Activated T-cell treated with anti-CD3 and anti-CD28 coated beads, Interleukin-2, amount 50 U/mL, for 24 hours (primary cell): ENCODE results near the gene OGDHL.

Experiments used
- DNase-seq: peaks from one replicate; pipeline ENCODE4 v3.0.0-alpha.2; 2020
- H3K27ac Mint-ChIP-seq: 2 replicates; pipeline ENCODE4 v1.8.0; 2020; ENCODE audit warnings: mild to moderate bottlenecking, mixed read lengths
- H3K27me3 Mint-ChIP-seq: 2 replicates; pipeline ENCODE4 v1.8.0; 2020; ENCODE audit warnings: mixed read lengths
- H3K36me3 Mint-ChIP-seq: 2 replicates; pipeline ENCODE4 v1.8.0; 2020; ENCODE audit warnings: low read depth, mixed read lengths
- H3K4me1 Mint-ChIP-seq: 2 replicates; pipeline ENCODE4 v1.8.0; 2020; ENCODE audit warnings: low read depth, mixed read lengths
- H3K4me3 Mint-ChIP-seq: 2 replicates; pipeline ENCODE4 v1.8.0; 2020; ENCODE audit warnings: mild to moderate bottlenecking, moderate library complexity, mixed read lengths
- H3K9me3 Mint-ChIP-seq: 2 replicates; pipeline ENCODE4 v1.8.0; 2020; ENCODE audit warnings: mixed read lengths

The OGDHL gene

DNA sequence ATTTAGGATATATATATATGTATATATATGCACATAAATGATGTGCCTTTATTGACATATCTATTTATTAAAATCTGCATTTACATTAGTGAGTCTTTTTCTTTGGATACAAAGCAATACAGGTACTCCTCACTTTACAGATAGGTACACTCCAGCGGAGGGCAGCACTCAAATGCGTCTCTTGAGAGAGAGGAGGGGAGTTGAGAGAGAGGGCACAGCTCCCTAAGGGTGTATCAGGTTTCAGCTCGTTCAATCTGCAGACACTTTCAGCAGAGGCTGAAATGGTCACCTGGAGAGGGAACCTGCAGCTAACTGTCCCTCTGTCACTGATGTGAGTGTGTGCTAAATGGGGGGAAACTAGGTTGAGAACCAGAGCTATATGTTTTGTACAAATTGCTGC is 61.1 kb downstream of the OGDHL start:
- Mint-ChIP-seq H3K36me3 (no peaks in the 10 kb centered on the region), H3K4me3 (no peak overlapping the region), H3K27me3 (peaks cover 26% of the 10 kb centered on the region), H3K27ac (no peak overlapping the region), H3K4me1 (no peaks in the 10 kb centered on the region), H3K9me3 (no peaks in the 10 kb centered on the region)
- no peak for DNase-seq

DNA sequence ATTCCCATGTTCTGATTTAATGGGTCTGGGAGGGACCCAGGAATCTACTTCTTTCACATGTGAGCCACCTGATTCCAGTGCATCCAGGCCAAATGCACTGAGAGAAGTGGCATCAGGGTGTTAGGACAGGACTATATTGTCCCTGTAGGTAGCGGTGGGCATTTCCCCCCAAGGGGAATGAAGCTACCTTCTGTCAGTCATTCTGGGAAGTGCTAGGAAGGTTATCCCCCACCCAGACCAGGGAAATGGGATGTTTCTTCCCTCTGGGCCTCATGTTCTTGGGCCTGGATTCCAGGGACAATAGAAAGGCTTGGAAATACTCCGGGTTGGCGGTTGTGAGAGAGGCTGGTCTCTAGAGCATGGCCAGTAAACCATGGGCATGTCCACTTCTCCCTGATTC is 61.9 kb downstream of the OGDHL start:
- Mint-ChIP-seq H3K9me3 (no peaks in the 10 kb centered on the region), H3K27me3 (peaks cover 26% of the 10 kb centered on the region), H3K4me1 (no peaks in the 10 kb centered on the region), H3K36me3 (no peaks in the 10 kb centered on the region), H3K27ac (no peak overlapping the region), H3K4me3 (no peak overlapping the region)
- no peak for DNase-seq

DNA sequence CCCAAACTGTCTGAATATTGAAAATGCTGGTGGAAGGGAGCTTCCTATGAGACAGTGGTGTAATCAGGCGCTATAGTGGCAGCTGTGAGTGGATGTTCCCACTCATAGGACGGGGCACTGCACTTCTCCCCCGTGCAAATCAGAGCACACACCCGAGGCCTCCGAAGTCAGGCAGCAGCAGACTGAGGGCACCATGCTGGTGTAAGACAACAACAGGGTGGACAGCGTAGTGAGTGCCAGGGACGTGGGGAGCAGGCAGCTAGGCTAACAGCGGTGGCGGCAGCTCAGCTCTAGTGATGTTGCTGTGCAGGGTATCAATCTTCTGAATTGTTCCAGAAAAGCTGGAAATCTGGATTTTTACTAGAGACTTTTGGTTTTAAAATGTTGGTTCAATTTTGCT is 63.4 kb downstream of the OGDHL start:
- H3K4me3 Mint-ChIP-seq: no peak overlapping the region
- peaks cover 29% of the 10 kb centered on the region for H3K27me3 Mint-ChIP-seq
- H3K9me3 Mint-ChIP-seq: no peaks in the 10 kb centered on the region
- no peak overlapping the region for H3K27ac Mint-ChIP-seq
- no peaks in the 10 kb centered on the region for H3K36me3 Mint-ChIP-seq
- H3K4me1 Mint-ChIP-seq: no peaks in the 10 kb centered on the region
- DNase-seq: no peak

DNA sequence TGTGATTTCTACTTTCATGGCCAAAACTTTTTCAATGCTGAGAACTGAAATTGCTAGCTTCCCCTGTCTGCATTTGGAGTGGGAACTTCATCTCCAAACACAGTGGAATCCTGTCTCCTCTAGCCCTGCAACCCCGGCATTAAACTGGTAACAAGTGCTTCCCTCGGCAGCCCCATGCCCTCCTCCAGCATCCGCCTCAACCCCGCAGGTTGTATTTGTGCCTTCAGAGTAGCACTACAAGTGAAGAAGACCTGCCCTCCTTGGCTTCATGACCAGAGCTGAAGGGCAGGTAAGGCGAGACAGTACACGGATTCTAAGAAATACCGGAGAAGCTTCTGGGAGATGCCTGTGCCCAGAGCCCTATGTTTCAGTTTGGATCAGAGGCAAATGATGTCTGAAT is 65.8 kb downstream of the OGDHL start:
- no peak overlapping the region for H3K27ac Mint-ChIP-seq
- H3K27me3 Mint-ChIP-seq: peaks cover 47% of the 10 kb centered on the region
- no peaks in the 10 kb centered on the region for H3K9me3 Mint-ChIP-seq
- H3K4me1 Mint-ChIP-seq: no peaks in the 10 kb centered on the region
- no peak overlapping the region for H3K4me3 Mint-ChIP-seq
- no peaks in the 10 kb centered on the region for H3K36me3 Mint-ChIP-seq
- DNase-seq: no peak

DNA sequence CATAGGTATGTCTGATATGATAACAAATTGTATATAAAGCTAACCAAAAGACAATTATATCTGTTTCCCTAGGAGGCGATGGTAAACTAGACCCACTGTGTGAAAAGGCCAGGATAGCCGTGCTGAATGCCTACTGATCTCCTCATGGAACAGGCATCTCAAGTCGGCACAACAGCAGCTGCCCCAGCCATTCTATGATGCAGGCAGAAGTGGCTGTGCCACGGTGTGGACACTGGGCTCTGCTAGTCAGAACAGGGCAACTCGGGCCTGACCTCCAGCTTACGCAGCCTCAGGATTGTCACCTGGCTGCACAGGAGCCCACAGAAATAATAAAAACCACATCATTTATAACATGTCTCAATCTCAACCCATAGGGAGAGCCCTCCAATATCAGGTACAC is 67.7 kb downstream of the OGDHL start:
- Mint-ChIP-seq H3K27me3 (peaks cover 56% of the 10 kb centered on the region), H3K27ac (no peak overlapping the region), H3K4me3 (no peak overlapping the region), H3K9me3 (no peaks in the 10 kb centered on the region), H3K4me1 (no peaks in the 10 kb centered on the region), H3K36me3 (no peaks in the 10 kb centered on the region)
- no peak for DNase-seq

DNA sequence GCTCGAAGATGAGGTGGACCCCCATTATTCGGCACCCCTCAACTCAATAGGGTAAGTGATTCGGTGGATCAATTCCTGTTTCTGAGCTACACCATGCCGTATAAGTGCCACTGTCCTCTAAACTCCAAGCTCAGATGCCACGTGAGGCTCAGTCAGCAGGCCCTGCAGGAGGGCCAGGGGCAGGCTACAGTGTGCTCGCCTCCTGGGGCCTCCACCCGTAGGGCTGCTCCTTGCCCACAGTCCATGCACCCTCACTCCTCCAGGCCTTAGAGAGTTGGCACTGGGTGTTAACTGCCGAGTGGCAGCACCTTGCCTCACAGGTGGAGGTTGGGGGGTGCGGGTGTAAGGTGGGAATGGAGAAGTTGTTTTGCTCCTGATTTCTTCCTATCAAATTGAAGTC is 70.5 kb downstream of the OGDHL start:
- Mint-ChIP-seq H3K27ac (no peak overlapping the region), H3K4me1 (no peaks in the 10 kb centered on the region), H3K9me3 (peaks cover 6% of the 10 kb centered on the region), H3K4me3 (no peak overlapping the region), H3K27me3 (peaks cover 71% of the 10 kb centered on the region), H3K36me3 (no peaks in the 10 kb centered on the region)
- DNase-seq: no peak

DNA sequence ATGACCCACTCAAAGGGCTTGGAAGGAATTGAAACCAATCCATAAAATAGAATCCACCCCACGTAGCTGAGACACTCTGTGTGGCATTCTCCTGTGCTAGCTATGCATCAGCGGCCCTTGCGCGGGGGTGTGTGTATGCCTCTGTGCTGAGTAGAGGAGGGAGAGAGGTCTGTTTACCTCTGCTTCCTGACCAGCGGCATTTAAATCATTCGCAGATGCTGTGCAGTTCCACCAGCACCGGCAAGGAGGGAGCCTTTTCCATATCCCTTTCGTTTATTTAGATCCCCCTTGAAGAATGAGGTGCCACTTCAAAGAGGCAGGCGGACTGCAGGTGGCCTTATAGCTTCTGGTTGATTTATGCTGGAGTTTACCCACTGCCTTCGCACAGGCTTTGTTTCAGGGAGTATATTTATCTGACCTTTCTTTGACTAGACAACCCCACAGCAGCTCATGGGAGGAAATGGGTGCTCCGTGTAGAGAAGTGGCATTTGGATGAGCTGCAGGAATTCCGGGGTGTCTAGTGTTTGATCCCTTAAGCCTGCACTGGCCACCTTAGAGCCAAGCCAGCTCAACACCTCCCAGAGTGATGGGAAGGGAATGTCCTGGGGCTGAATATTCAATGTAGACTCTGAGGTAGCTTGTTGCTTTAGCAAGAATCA is 71.3 kb downstream of the OGDHL start:
- Mint-ChIP-seq H3K27ac (no peak overlapping the region), H3K36me3 (no peaks in the 10 kb centered on the region), H3K4me1 (no peaks in the 10 kb centered on the region), H3K9me3 (peaks cover 6% of the 10 kb centered on the region), H3K27me3 (peaks cover 67% of the 10 kb centered on the region), H3K4me3 (no peak overlapping the region)
- DNase-seq: no peak

DNA sequence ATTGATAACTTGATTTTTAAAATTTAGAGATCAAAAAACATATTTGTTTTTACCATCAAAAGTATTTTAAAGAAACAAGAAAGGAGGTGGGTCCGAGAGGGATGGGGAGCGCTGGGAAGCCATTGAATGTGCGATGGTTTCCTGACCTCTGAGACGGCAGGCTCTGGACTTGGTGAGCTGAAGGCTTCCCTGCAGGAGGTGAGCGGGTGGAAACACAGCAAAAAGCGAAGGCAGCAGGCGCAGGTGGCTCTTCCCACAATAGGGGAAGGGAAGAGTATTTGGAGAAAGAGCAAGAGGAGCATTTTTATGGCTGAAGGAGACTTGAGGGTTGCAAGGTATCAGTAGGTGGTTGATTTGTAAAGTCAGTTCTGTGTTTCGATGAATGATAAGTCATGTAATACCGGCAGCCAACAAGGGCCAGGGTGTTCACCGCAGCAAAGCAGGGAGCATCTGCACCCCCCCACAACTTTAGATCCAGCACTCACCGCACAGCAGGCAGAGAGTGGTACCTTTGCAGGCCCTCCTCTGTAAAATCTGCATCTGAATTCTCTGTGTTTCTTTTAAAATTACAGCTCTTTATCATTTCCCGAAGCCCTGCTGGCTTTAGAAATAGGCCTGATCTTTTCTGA is 72.1 kb downstream of the OGDHL start:
- Mint-ChIP-seq H3K27ac (no peak overlapping the region), H3K36me3 (no peaks in the 10 kb centered on the region), H3K9me3 (peaks cover 6% of the 10 kb centered on the region), H3K4me1 (no peaks in the 10 kb centered on the region), H3K4me3 (no peak overlapping the region), H3K27me3 (peaks cover 71% of the 10 kb centered on the region)
- DNase-seq: no peak

DNA sequence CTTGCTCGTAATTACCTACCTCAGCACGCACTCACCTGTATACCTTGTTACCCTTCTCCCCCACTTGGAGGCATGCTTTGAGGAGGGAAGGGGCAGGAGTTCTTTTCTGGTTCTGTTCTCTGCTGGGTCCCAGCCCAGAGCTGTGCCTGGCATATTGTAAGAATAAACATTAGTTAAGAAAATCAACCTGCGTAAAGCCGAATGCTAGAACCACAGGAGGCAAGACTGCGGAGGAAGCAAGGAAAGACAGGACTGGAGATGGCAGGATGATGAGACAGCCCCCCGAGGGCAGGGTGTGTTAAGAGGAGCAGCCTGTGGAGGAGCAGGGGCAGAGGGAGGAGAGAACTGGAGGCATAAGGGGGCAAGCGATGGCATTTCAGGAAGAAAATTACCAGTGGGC is 73.2 kb downstream of the OGDHL start:
- no peak for DNase-seq
- Mint-ChIP-seq H3K27me3 (peaks cover 75% of the 10 kb centered on the region), H3K4me3 (no peak overlapping the region), H3K9me3 (peaks cover 6% of the 10 kb centered on the region), H3K27ac (no peak overlapping the region), H3K36me3 (no peaks in the 10 kb centered on the region), H3K4me1 (no peaks in the 10 kb centered on the region)

DNA sequence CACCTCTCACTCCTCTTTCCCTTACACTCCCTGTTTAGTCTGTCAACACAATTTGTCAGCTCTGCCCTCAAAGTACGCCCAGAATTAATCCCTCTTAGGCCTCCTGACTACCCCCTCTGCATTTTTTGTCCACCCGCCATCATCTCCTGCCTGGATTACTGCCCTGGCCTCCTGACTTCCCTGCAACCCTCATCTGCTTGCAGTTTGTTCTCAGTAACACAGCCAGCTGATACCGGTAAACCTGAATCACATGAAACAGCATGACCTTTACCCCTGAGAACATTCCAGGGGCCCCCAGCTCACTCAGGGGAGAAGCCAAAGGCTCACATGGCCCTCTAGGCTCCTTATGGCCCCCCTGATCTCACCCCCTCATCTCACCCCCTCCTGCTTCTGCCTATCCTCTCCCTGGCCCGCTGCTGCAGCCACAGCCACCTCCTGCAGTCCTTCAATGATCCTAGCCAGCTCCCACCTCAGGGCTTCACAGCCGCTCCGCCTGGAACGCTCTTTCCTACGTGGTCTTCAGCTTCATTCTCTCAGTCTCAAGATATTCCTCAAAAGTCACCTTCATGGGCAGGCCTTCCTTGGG is 73.8 kb downstream of the OGDHL start:
- Mint-ChIP-seq H3K27ac (no peak overlapping the region), H3K4me3 (no peak overlapping the region), H3K36me3 (no peaks in the 10 kb centered on the region), H3K4me1 (no peaks in the 10 kb centered on the region), H3K9me3 (peaks cover 6% of the 10 kb centered on the region), H3K27me3 (peaks cover 69% of the 10 kb centered on the region)
- no peak for DNase-seq

DNA sequence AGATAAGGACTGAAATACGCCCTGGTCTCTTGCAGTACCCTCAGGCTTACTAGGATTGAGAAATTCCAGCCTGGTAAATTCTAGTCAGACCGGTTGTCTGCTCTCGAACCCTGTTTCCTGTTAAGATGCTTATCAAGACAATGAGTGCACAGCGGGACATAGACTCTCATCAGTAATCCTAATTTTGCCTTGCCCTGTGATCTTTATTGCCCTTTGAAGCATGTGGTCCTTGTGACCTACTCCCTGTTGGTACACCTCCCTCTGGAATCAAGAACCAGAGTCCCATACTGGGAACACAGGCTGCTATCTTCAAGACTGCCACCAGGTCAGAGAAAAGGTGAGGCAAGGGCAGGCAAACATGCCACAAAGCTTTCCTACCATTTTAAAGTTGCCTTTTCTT is 75.5 kb downstream of the OGDHL start:
- H3K36me3 Mint-ChIP-seq: no peaks in the 10 kb centered on the region
- no peaks in the 10 kb centered on the region for H3K4me1 Mint-ChIP-seq
- DNase-seq: no peak
- peaks cover 54% of the 10 kb centered on the region for H3K27me3 Mint-ChIP-seq
- H3K9me3 Mint-ChIP-seq: peaks cover 8% of the 10 kb centered on the region
- no peak overlapping the region for H3K4me3 Mint-ChIP-seq
- no peak overlapping the region for H3K27ac Mint-ChIP-seq
